Measurements from ENCODE around the gene ANKRD39.
"Not testable (repeated sequence)": the region's sequence is repeated elsewhere in the genome, so short reads cannot be mapped to it uniquely, and the experiment has no call there.

The ANKRD39 gene

DNA sequence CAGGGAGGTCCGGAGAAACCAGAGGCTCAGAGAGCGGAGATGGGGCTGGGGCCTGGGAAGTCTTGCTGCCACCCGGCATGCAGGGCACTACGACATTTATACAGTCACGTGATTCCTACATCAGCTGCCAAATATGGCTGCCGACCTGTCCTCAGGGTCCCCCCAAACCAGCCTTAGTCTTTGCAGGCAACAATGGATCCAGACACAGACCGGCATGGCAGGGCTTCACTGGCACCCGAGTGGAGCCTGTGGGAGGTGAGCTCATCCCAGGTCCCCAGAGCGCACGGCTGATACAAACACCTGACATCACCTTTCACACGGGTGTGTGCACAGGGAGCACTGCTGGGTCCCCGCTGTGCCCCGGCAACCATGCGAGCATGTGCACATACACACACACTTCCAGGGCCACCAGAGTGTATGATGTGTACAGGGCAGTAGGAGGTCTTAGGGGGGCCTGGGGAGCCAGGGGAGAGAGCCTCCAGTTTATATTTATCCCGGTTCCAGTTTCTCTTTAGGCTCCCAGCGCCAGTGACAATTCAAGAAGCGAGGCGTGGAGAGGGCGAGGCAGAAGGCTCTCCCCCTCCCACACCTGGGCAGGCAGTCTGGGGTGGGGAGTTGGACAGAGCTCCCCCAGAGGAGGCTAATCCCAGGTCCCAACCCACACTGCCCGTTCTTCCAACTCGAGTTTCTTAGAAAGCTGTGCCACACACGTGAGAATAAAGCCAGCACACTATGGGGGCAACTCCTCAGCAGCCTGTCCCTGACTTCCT is 9.4 kb upstream of the ANKRD39 start:
- Histone ChIP-seq H3K4me1 (ENCODE audit: control insufficient read depth, insufficient read depth, low read length) (peaks cover 30% of the 10 kb centered on the region), H3K4me3 (ENCODE audit: low read length) (no peak overlapping the region), H3K36me3 (ENCODE audit: control insufficient read depth, insufficient read depth, low read length) (no peaks in the 10 kb centered on the region), H3K9ac (ENCODE audit: low read length) (peak overlapping the region; percentile 86), H3K27me3 (ENCODE audit: control insufficient read depth, insufficient read depth, low read length) (peaks cover 12% of the 10 kb centered on the region), H3K9me3 (ENCODE audit: control insufficient read depth, low read length) (no peaks in the 10 kb centered on the region)

DNA sequence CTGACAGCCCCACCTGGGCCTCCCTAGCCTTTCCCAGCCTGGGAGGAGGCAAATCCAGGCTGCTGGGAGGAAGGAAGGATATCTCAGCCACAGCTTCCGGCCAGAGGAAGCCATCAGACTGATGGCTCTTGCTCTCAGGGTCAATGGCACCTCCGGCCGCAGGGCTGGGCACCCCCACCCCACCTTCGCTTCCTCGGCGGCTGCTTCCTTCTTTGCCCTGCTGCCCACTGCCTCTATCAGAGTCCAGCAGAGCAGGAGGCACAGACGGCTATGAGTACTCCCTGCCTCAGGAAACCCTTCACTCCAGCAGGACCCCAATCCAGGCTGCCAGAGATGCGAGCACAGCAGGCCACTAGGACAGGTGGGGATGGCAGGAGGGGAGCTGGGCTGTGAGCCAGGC is 8.8 kb upstream of the ANKRD39 start:
- H3K4me1 ChIP-seq (ENCODE audit: control insufficient read depth, insufficient read depth, low read length), result peaks cover 30% of the 10 kb centered on the region
- H3K36me3 ChIP-seq (ENCODE audit: control insufficient read depth, insufficient read depth, low read length), result no peaks in the 10 kb centered on the region
- no peak overlapping the region for H3K9ac ChIP-seq (ENCODE audit: low read length)
- H3K9me3 ChIP-seq (ENCODE audit: control insufficient read depth, low read length), result no peaks in the 10 kb centered on the region
- peaks cover 12% of the 10 kb centered on the region for H3K27me3 ChIP-seq (ENCODE audit: control insufficient read depth, insufficient read depth, low read length)
- no peak overlapping the region for H3K4me3 ChIP-seq (ENCODE audit: low read length)

DNA sequence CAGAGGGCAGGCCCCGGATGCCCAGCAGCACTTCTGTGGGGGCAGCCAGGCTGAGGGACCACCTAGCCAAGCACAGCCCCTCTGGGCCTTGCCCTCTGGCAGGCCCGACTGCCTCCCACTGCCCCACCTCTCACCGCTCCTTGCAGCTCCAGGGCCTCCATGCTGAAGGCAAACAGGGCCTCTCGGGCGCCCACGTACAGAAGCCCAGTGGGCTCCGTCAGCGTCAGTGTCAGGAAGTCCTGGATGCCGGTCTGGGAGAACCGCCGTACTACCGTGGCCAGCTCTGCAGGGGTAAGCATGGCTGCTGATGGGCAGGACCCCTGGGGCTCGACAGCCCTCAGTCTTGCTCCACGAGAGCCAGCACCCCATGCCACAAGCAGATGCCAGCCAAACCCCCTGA is 8.3 kb upstream of the ANKRD39 start:
- Histone ChIP-seq H3K4me1 (ENCODE audit: control insufficient read depth, insufficient read depth, low read length) (peaks cover 30% of the 10 kb centered on the region), H3K4me3 (ENCODE audit: low read length) (no peak overlapping the region), H3K27me3 (ENCODE audit: control insufficient read depth, insufficient read depth, low read length) (peaks cover 11% of the 10 kb centered on the region), H3K9me3 (ENCODE audit: control insufficient read depth, low read length) (no peaks in the 10 kb centered on the region), H3K36me3 (ENCODE audit: control insufficient read depth, insufficient read depth, low read length) (no peaks in the 10 kb centered on the region), H3K9ac (ENCODE audit: low read length) (no peak overlapping the region)

DNA sequence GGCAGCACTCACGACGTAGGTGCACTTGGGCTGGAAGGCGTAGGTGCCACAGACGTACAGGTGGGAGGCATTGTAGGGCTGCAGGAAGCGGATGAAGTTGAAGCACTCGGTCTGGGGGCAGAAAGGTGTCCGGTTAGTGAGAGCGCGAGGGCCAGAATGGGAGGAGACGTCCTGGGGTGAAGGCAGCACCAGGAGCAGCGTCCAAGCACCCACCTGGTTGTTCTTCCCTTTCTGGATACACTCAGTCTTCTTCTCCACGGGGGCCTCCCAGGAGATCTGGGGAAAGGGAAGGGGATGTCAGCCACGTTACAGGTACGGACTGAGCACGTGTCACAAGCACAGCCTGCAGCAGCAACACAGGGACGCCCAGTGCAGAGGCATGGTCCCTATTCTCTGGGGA is 7.8 kb upstream of the ANKRD39 start:
- Histone ChIP-seq H3K9ac (ENCODE audit: low read length) (no peak overlapping the region), H3K4me1 (ENCODE audit: control insufficient read depth, insufficient read depth, low read length) (peaks cover 26% of the 10 kb centered on the region), H3K4me3 (ENCODE audit: low read length) (no peak overlapping the region), H3K9me3 (ENCODE audit: control insufficient read depth, low read length) (no peaks in the 10 kb centered on the region), H3K36me3 (ENCODE audit: control insufficient read depth, insufficient read depth, low read length) (no peaks in the 10 kb centered on the region), H3K27me3 (ENCODE audit: control insufficient read depth, insufficient read depth, low read length) (peaks cover 9% of the 10 kb centered on the region)

DNA sequence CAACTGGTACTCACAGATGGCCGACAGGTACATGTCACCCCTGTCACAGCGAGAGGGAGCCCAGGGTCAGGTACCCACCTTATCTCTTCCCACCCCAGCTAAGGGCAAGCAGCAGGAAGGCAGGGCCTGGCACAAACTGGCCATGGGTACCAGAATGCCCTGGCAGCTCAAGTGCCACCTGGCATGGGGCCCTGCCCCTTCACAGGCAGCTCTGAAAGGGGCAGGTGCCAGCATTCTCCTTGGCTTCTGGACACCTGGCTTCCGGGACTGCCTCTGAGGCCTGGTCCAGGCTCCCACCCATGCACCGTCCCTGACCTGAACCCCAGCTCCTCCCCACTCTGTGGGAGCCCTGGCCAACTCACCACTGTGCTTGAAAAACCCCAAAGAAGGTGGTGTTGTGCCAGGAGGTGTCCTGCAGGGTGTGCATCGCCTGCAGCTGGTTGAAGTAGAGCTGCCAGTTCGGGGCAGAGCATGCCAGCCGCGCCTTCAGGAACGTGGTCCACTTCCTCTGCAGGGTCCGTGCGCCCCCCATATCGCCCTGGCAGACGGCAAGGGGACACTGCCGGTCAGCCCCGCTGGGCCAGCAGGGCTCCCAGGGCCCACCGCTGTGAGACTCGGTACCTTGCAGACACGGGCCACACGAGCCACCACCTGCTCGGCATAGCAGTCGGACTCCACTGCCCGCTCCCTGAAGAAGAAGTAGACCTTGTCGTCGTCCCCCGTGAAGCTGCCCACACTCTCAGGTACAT is 6.7 kb upstream of the ANKRD39 start:
- Histone ChIP-seq H3K9ac (ENCODE audit: low read length) (no peak overlapping the region), H3K9me3 (ENCODE audit: control insufficient read depth, low read length) (no peaks in the 10 kb centered on the region), H3K36me3 (ENCODE audit: control insufficient read depth, insufficient read depth, low read length) (no peaks in the 10 kb centered on the region), H3K4me3 (ENCODE audit: low read length) (no peak overlapping the region), H3K27me3 (ENCODE audit: control insufficient read depth, insufficient read depth, low read length) (peaks cover 5% of the 10 kb centered on the region), H3K4me1 (ENCODE audit: control insufficient read depth, insufficient read depth, low read length) (peaks cover 23% of the 10 kb centered on the region)

DNA sequence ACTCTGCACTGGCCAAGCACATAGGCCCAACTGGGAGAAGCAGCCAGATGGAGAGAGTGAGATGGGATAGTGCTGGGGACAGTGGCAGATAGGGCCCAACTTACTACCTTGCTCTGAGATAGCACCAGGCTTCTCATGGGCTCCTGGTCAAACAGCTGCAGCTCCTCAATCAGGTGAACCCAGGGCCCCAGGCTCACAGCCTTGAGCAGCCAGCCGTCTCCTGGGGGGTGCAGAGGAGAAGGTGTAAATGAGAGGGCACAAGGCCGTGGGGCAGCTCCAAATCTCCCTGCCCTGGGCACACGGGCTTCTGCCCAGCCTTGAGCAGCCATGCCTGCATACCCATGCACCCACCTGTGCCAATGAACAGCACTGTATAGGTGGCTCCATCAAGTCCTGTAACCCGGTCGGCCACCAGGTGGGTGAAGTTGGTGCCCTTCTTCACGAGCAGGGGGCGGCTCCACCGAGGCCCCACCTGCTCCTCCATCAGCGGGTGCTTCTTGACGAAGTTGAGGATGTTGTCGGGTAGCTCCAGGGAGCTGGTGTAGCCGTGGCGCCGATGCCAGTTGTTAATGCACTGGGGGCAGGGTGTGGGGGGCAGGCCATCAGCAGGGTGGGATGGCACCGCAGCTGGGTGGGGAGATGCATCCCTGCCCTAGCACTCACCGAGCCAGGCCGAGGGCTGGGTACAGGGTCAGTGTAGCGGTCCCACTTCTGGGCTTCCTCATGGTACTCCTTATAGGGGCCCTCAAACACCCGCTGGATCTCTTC is 5.9 kb upstream of the ANKRD39 start:
- no peaks in the 10 kb centered on the region for H3K36me3 ChIP-seq (ENCODE audit: control insufficient read depth, insufficient read depth, low read length)
- H3K4me1 ChIP-seq (ENCODE audit: control insufficient read depth, insufficient read depth, low read length), result peaks cover 23% of the 10 kb centered on the region
- peaks cover 2% of the 10 kb centered on the region for H3K27me3 ChIP-seq (ENCODE audit: control insufficient read depth, insufficient read depth, low read length)
- no peak overlapping the region for H3K4me3 ChIP-seq (ENCODE audit: low read length)
- no peak overlapping the region for H3K9ac ChIP-seq (ENCODE audit: low read length)
- no peaks in the 10 kb centered on the region for H3K9me3 ChIP-seq (ENCODE audit: control insufficient read depth, low read length)

DNA sequence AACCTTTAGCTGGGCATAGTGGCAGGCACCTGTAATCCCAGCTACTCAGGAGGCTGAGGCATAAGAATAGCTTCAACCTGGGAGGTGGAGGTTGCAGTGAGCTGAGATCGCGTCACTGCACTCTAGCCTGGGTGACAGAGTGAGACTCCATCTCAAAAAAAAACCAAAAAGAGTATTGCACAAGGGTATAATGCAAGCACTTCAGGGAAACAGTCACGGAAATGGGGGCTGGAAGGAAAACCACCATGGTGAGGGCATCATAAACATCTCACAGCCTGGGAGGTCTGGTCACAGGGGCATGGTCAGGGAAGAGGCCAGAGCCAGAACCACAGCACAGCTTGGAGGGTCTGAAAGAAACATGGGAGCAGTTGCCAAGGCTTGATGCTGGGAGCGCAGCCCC is 5.2 kb upstream of the ANKRD39 start:
- H3K4me1 ChIP-seq (ENCODE audit: control insufficient read depth, insufficient read depth, low read length), result peaks cover 19% of the 10 kb centered on the region
- not testable (repeated sequence) for H3K36me3 ChIP-seq (ENCODE audit: control insufficient read depth, insufficient read depth, low read length); H3K9ac ChIP-seq (ENCODE audit: low read length); H3K27me3 ChIP-seq (ENCODE audit: control insufficient read depth, insufficient read depth, low read length); H3K4me3 ChIP-seq (ENCODE audit: low read length); H3K9me3 ChIP-seq (ENCODE audit: control insufficient read depth, low read length)

DNA sequence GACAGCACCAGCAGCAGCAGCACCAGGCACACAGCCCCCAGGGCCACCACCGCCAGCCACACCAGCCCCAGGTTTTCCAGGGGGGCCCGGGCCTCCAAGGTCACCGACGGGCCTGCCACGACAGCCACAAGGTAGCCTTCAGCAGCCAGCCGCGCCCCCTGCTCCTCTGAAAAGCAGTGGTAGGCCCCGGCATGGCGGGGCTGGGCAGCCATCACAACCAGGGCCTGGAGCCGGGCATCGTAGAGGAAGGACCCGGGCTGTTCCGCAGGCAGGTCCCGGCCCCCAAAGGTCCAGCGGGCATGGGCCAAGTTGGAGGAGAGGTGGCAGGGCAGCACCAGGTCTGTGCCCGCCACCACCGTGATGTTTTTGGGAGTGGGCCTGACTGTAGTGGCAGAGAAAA is 3.3 kb upstream of the ANKRD39 start:
- H3K4me3 ChIP-seq (ENCODE audit: low read length), result no peak overlapping the region
- no peaks in the 10 kb centered on the region for H3K27me3 ChIP-seq (ENCODE audit: control insufficient read depth, insufficient read depth, low read length)
- no peaks in the 10 kb centered on the region for H3K9me3 ChIP-seq (ENCODE audit: control insufficient read depth, low read length)
- H3K4me1 ChIP-seq (ENCODE audit: control insufficient read depth, insufficient read depth, low read length), result peaks cover 8% of the 10 kb centered on the region
- no peaks in the 10 kb centered on the region for H3K36me3 ChIP-seq (ENCODE audit: control insufficient read depth, insufficient read depth, low read length)
- no peak overlapping the region for H3K9ac ChIP-seq (ENCODE audit: low read length)

DNA sequence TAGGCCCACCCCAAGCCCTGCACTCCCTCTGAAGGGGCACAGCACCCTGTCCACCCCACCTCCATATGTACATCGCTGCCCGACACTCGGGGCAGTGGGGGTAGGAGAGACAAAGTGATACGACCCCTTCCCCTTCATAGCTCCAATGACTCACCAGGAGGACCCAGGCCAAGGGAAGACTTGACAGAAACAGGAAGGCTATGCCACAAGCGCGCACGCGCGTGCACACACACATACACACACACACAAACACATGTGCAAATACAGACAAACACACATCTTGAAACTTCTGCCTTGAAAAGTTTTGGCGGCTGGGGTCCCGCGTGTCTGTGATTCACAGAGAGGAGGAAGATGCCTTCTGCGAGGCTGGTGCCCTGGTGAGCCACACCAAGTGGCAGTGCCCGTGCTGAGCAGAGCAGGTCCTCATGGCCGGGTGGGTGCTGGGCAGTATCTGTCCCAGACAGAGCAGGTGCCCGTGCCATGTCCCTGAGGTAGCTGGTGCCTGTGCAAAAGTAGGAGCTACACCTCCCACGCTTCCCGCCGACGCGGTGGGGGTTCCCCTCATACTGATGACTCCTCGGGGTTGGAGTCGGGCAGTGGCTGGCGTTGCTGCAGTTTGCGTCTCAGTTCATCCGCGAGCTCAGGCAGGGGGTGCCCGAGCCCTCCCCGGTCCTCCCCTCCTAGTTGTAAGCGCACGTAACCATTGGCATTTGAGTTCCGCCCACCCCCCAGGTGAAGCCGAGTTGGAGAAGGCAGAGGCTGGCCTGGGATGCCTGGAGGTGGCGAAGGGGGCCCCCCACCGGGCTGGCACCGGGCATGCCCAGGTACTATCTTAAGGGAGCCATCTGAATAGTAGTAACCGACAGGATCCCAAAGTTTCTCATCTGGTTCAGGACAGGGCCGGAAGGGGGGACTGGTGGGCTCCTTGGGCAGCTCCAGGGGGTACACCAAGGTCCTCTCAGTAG is 2.5 kb upstream of the ANKRD39 start:
- no peaks in the 10 kb centered on the region for H3K27me3 ChIP-seq (ENCODE audit: control insufficient read depth, insufficient read depth, low read length)
- no peaks in the 10 kb centered on the region for H3K9me3 ChIP-seq (ENCODE audit: control insufficient read depth, low read length)
- H3K4me3 ChIP-seq (ENCODE audit: low read length), result no peak overlapping the region
- peaks cover 7% of the 10 kb centered on the region for H3K4me1 ChIP-seq (ENCODE audit: control insufficient read depth, insufficient read depth, low read length)
- H3K9ac ChIP-seq (ENCODE audit: low read length), result no peak overlapping the region
- no peaks in the 10 kb centered on the region for H3K36me3 ChIP-seq (ENCODE audit: control insufficient read depth, insufficient read depth, low read length)

DNA sequence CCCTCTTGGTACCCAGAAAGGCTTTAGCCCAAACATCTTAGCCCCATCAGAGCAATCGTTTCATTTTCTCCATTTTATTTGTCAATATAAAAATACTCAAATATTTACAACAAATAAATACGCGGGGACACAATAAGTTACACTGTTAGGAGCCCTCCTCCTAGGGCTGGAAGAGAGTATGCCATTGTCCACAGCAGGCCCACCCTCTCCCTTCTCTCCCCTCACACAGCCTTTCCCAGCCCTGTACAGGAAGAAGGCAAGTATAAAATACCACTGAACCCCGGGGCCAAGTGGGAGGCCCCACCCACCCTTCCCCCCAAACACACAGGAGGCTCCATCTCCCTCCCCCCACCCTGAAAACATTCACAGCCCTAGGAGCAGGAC is 1.9 kb upstream of the ANKRD39 start:
- Histone ChIP-seq H3K4me3 (ENCODE audit: low read length) (no peak overlapping the region), H3K27me3 (ENCODE audit: control insufficient read depth, insufficient read depth, low read length) (no peaks in the 10 kb centered on the region), H3K9ac (ENCODE audit: low read length) (no peak overlapping the region), H3K4me1 (ENCODE audit: control insufficient read depth, insufficient read depth, low read length) (peaks cover 7% of the 10 kb centered on the region), H3K9me3 (ENCODE audit: control insufficient read depth, low read length) (no peaks in the 10 kb centered on the region), H3K36me3 (ENCODE audit: control insufficient read depth, insufficient read depth, low read length) (no peaks in the 10 kb centered on the region)

DNA sequence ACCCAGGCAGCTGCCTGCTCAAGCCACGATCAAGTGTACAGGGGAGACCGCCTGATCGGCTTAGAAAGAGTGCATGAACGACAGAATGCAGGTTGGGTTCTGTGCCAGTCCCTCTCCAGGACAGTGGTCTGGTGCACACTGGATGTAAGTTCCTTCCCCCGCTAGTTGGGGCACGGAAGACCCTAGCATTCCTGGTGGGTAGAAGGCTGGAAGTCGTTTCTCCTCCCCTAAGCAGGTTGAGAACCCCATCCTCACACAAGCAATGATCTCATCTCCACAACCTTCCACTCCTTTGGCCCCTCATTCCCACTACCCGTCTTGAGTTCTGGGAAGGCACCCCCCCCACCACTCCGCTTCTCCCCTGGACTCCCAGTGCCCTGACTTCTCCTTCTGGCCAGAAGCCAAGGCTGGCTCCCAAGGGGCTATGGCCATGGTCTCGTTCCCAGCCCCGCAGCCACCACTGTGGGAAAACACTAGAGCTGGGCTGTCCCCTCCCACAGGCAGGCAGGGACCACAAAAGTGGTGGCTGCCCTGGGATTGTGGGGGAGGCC is 1.4 kb upstream of the ANKRD39 start:
- Histone ChIP-seq H3K9ac (ENCODE audit: low read length) (no peak overlapping the region), H3K27me3 (ENCODE audit: control insufficient read depth, insufficient read depth, low read length) (no peaks in the 10 kb centered on the region), H3K9me3 (ENCODE audit: control insufficient read depth, low read length) (no peaks in the 10 kb centered on the region), H3K4me3 (ENCODE audit: low read length) (no peak overlapping the region), H3K4me1 (ENCODE audit: control insufficient read depth, insufficient read depth, low read length) (peaks cover 7% of the 10 kb centered on the region), H3K36me3 (ENCODE audit: control insufficient read depth, insufficient read depth, low read length) (no peaks in the 10 kb centered on the region)
